NCI-H1048 (cell line): ENCODE results near the gene KICS2.

Experiments
- DNase-seq: peaks from one replicate; lab custom pipeline; 2025; lab: John Stamatoyannopoulos, UW

KICS2 gene

GRCh38 chr12:64173456-64173855 lies 48.6 kb downstream of the KICS2 start:
- no peak for DNase-seq
